ENCODE data around the gene FAM135A. TPM values are rescaled to one million over a fixed set of nuclear protein-coding genes. Genes with fewer than 3 reads are reported as not detected.

FAM135A gene
- polyA plus RNA-seq, 2 of the 4 experiments (the other 2 are of a cell fraction) = 11.3 to 33.6 TPM

DNA sequence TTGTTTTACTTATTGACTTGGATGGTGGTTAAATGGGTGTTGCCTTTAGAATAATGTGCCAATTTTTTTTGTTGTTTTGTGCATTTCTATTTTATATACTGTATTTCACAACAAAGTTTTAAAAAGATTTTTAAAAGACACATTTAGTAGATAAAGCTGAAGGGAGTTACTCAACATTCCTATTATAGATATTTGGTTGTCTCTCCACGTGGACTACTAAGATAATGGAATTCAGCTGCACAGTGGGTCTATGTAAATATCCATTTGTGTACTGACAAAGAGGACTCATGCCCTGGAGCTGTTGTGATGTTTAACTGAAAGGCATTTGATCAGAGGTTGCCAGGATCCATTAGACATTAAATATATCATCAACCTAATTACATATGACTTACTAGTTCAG, 23.2 kb upstream of the FAM135A start (continued):
- TF ChIP-seq MAFK (IDR thresholded peaks at IDR 0.05; ENCODE audit: partially characterized antibody) (no peak), HEYL (CRISPR knock-in tag; IDR thresholded peaks at IDR 0.05) (no peak), NR3C1 (IDR thresholded peaks at IDR 0.05) (no peak), RNF2 (IDR thresholded peaks at IDR 0.05; ENCODE audit: borderline replicate concordance, low read depth) (no peak), SREBF2 (IDR thresholded peaks at IDR 0.05) (no peak), RAD21 (conservative IDR thresholded peaks at IDR 0.05 in 1 of 2, IDR thresholded peaks at IDR 0.05 in 1 of 2) (no peak)
- TF ChIP-seq, protein P1, sequence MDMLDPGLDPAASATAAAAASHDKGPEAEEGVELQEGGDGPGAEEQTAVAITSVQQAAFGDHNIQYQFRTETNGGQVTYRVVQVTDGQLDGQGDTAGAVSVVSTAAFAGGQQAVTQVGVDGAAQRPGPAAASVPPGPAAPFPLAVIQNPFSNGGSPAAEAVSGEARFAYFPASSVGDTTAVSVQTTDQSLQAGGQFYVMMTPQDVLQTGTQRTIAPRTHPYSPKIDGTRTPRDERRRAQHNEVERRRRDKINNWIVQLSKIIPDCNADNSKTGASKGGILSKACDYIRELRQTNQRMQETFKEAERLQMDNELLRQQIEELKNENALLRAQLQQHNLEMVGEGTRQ (IDR thresholded peaks at IDR 0.05) = no peak

DNA sequence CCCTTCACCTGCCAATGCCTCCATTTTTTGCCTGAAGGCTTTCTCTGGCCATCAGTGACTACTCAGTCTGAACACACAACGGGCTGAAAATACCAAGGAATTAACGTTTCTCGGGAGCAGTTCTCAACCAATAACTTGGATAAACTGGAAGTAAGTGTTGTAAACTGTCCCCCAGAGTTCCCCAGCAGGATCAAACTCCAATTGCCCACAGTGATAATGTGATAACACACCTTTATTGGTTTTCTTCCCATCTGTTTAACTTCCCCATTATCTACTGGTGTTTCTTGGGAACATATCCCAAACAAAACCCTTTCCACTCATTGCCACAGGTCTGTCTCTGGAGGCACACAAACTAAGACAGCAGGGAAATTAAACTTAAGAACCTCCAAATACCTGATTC, 21.8 kb upstream of the FAM135A start:
- 89% methylated on average over 3 of the region's 3 CpGs for WGBS (ENCODE audit: missing lambda C conversion rate)
- POLR2A ChIA-PET = no interaction called here
- ATAC-seq (no peak), DNase-seq (ENCODE audit: low read depth in 1 of 2, low spot score in 1 of 2) (no peak), FAIRE-seq (no peak)
- Histone ChIP-seq H3K9me3 (no peaks in the 10 kb centered on the region), H3K27ac (no peak overlapping the region; a peak in 1 of 6 replicates), H3K4me1 (peaks cover 21% of the 10 kb centered on the region), H3K4me3 (no peak overlapping the region), H3K4me2 (no peak overlapping the region)
- TF ChIP-seq CBX2 (IDR thresholded peaks at IDR 0.05; ENCODE audit: borderline replicate concordance, low read depth) = no peak
- TF ChIP-seq, protein P2, sequence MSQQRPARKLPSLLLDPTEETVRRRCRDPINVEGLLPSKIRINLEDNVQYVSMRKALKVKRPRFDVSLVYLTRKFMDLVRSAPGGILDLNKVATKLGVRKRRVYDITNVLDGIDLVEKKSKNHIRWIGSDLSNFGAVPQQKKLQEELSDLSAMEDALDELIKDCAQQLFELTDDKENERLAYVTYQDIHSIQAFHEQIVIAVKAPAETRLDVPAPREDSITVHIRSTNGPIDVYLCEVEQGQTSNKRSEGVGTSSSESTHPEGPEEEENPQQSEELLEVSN (IDR thresholded peaks at IDR 0.05; ENCODE audit: borderline replicate concordance, low read depth) = no peak
- no peak for TF ChIP-seq JUN (IDR thresholded peaks at IDR 0.05)
- TF ChIP-seq, protein P3, sequence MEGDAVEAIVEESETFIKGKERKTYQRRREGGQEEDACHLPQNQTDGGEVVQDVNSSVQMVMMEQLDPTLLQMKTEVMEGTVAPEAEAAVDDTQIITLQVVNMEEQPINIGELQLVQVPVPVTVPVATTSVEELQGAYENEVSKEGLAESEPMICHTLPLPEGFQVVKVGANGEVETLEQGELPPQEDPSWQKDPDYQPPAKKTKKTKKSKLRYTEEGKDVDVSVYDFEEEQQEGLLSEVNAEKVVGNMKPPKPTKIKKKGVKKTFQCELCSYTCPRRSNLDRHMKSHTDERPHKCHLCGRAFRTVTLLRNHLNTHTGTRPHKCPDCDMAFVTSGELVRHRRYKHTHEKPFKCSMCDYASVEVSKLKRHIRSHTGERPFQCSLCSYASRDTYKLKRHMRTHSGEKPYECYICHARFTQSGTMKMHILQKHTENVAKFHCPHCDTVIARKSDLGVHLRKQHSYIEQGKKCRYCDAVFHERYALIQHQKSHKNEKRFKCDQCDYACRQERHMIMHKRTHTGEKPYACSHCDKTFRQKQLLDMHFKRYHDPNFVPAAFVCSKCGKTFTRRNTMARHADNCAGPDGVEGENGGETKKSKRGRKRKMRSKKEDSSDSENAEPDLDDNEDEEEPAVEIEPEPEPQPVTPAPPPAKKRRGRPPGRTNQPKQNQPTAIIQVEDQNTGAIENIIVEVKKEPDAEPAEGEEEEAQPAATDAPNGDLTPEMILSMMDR (IDR thresholded peaks at IDR 0.05) = no peak
- TF ChIP-seq, protein P4, sequence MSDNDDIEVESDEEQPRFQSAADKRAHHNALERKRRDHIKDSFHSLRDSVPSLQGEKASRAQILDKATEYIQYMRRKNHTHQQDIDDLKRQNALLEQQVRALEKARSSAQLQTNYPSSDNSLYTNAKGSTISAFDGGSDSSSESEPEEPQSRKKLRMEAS (IDR thresholded peaks at IDR 0.05) = no peak
- TF ChIP-seq MYC (IDR thresholded peaks at IDR 0.05; ENCODE audit: borderline replicate concordance, low read length) = no peak
- TF ChIP-seq EHMT2 (IDR thresholded peaks at IDR 0.05; ENCODE audit: low read depth) = no peak
- TF ChIP-seq, protein P5, sequence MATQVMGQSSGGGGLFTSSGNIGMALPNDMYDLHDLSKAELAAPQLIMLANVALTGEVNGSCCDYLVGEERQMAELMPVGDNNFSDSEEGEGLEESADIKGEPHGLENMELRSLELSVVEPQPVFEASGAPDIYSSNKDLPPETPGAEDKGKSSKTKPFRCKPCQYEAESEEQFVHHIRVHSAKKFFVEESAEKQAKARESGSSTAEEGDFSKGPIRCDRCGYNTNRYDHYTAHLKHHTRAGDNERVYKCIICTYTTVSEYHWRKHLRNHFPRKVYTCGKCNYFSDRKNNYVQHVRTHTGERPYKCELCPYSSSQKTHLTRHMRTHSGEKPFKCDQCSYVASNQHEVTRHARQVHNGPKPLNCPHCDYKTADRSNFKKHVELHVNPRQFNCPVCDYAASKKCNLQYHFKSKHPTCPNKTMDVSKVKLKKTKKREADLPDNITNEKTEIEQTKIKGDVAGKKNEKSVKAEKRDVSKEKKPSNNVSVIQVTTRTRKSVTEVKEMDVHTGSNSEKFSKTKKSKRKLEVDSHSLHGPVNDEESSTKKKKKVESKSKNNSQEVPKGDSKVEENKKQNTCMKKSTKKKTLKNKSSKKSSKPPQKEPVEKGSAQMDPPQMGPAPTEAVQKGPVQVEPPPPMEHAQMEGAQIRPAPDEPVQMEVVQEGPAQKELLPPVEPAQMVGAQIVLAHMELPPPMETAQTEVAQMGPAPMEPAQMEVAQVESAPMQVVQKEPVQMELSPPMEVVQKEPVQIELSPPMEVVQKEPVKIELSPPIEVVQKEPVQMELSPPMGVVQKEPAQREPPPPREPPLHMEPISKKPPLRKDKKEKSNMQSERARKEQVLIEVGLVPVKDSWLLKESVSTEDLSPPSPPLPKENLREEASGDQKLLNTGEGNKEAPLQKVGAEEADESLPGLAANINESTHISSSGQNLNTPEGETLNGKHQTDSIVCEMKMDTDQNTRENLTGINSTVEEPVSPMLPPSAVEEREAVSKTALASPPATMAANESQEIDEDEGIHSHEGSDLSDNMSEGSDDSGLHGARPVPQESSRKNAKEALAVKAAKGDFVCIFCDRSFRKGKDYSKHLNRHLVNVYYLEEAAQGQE (IDR thresholded peaks at IDR 0.05) = no peak
- no peak for TF ChIP-seq RARB (CRISPR knock-in tag; IDR thresholded peaks at IDR 0.05)
- no peak for TF ChIP-seq EP300 (IDR thresholded peaks at IDR 0.05)
- TF ChIP-seq SREBF2 (IDR thresholded peaks at IDR 0.05) = no peak
- no peak for TF ChIP-seq FOSL2 (IDR thresholded peaks at IDR 0.05)
- TF ChIP-seq FOSL2 (CRISPR knock-in tag; IDR thresholded peaks at IDR 0.05) = no peak
- TF ChIP-seq EHF (CRISPR knock-in tag; IDR thresholded peaks at IDR 0.05) = no peak
- CTCF ChIA-PET = interaction anchor here (4.5 kb wide), 1 partner anchor 23 kb away, joined by 18 read pairs; no protein-coding TSS in a partner anchor
